Superior temporal gyrus (tissue), 1 donor: ENCODE data around the gene UBE2L5.
A peak's percentile ranks its signal among the peaks of the same experiment; 100 is the strongest.

Experiments
- DNase-seq: peaks from one replicate; pipeline ENCODE4 v3.0.0-alpha.2; 2016; ENCODE audit errors: extremely low spot score

Gene UBE2L5

GRCh38 chr13:30404207-30404606 is 18.1 kb upstream of the UBE2L5 start:
- no peak for DNase-seq

GRCh38 chr13:30406779-30407416 is 15.4 kb upstream of the UBE2L5 start:
- DNase-seq = no peak

- peak; percentile 88 for DNase-seq
These were observed 13.8 kb upstream of the UBE2L5 start for GRCh38 chr13:30408319-30409101.

GRCh38 chr13:30409886-30410704 is 12.2 kb upstream of the UBE2L5 start:
- DNase-seq = no peak

GRCh38 chr13:30410705-30411125 is 11.6 kb upstream of the UBE2L5 start:
- DNase-seq = no peak

GRCh38 chr13:30412346-30412745 is 9.9 kb upstream of the UBE2L5 start:
- no peak for DNase-seq

GRCh38 chr13:30413842-30414241 is 8.5 kb upstream of the UBE2L5 start:
- no peak for DNase-seq

- DNase-seq = no peak
These were observed 6.8 kb upstream of the UBE2L5 start for GRCh38 chr13:30415430-30416030.

GRCh38 chr13:30416471-30416870 is 5.8 kb upstream of the UBE2L5 start:
- DNase-seq = no peak

- no peak for DNase-seq
These were observed 4.1 kb upstream of the UBE2L5 start for GRCh38 chr13:30418075-30418716.

GRCh38 chr13:30418717-30419459 is 3.4 kb upstream of the UBE2L5 start:
- no peak for DNase-seq

GRCh38 chr13:30421093-30422053 is 920 bp upstream of the UBE2L5 start:
- DNase-seq = peak; percentile 63

- DNase-seq = no peak
These were observed 1.6 kb downstream of the UBE2L5 start for GRCh38 chr13:30423891-30424290.

GRCh38 chr13:30429235-30429634 is 6.9 kb downstream of the UBE2L5 start:
- DNase-seq = no peak

GRCh38 chr13:30429721-30430694 is 7.7 kb downstream of the UBE2L5 start:
- DNase-seq = no peak

- DNase-seq = no peak
These were observed 9.1 kb downstream of the UBE2L5 start for GRCh38 chr13:30431269-30431940.

GRCh38 chr13:30435911-30436451 is 13.7 kb downstream of the UBE2L5 start:
- DNase-seq = no peak

- no peak for DNase-seq
These were observed 14.9 kb downstream of the UBE2L5 start for GRCh38 chr13:30437177-30437576.
